ENCODE measurements around the gene PI4K2B.
A peak's percentile ranks its signal among the peaks of the same experiment; 100 is the strongest.
"Not testable (repeated sequence)": the region's sequence is repeated elsewhere in the genome, so short reads cannot be mapped to it uniquely, and the experiment has no call there.

PI4K2B gene

GRCh38 chr4:25297528-25298242 lies 63.9 kb downstream of the PI4K2B start:
- no peak for DNase-seq (ENCODE audit: low read depth, low spot score)

GRCh38 chr4:25299476-25300203 lies 65.8 kb downstream of the PI4K2B start:
- DNase-seq (ENCODE audit: low read depth, low spot score): no peak

More at GRCh38 chr4:25297528-25298242, 63.9 kb downstream of the PI4K2B start:
- H3K4me3 ChIP-seq (ENCODE audit: low read length): no peak overlapping the region

GRCh38 chr4:25301471-25301870 lies 67.6 kb downstream of the PI4K2B start:
- DNase-seq (ENCODE audit: low read depth, low spot score): no peak

More at GRCh38 chr4:25299476-25300203, 65.8 kb downstream of the PI4K2B start:
- H3K4me3 ChIP-seq (ENCODE audit: low read length): no peak overlapping the region

GRCh38 chr4:25302626-25303025 lies 68.8 kb downstream of the PI4K2B start:
- no peak overlapping the region for H3K4me3 ChIP-seq (ENCODE audit: low read length)
- DNase-seq (ENCODE audit: low read depth, low spot score): no peak

More at GRCh38 chr4:25301471-25301870, 67.6 kb downstream of the PI4K2B start:
- no peak overlapping the region for H3K4me3 ChIP-seq (ENCODE audit: low read length)

DNA sequence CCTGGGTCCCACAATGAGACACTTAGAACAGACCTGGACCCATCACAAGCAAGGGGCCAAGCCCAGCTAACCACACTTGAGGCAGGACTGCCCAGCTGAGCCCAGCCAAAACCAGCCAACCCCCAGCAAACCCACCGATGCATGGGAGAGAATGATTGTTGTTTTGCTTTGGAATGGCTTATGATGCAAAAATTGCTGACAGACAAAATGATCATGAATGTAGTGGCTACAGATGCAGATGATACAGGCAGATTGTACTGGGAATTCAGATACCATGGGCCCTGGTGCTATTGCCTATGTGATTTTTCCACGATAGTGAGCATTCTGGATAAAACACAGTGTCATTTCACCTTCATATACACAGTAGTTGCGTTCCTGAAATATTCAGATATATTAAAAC lies 69.7 kb downstream of the PI4K2B start:
- DNase-seq (ENCODE audit: low read depth, low spot score): no peak

GRCh38 chr4:25306518-25307057 lies 72.8 kb downstream of the PI4K2B start:
- H3K4me3 ChIP-seq (ENCODE audit: low read length): no peak overlapping the region
- no peak for DNase-seq (ENCODE audit: low read depth, low spot score)

More for the DNA sequence above, 69.7 kb downstream of the PI4K2B start:
- no peak overlapping the region for H3K4me3 ChIP-seq (ENCODE audit: low read length)

GRCh38 chr4:25307596-25307995 lies 73.8 kb downstream of the PI4K2B start:
- no peak for DNase-seq (ENCODE audit: low read depth, low spot score)
- no peak overlapping the region for H3K4me3 ChIP-seq (ENCODE audit: low read length)

- H3K4me3 ChIP-seq (ENCODE audit: low read length): no peak overlapping the region
- DNase-seq (ENCODE audit: low read depth, low spot score): no peak
These were observed 74.5 kb downstream of the PI4K2B start for GRCh38 chr4:25308306-25308705.

DNA sequence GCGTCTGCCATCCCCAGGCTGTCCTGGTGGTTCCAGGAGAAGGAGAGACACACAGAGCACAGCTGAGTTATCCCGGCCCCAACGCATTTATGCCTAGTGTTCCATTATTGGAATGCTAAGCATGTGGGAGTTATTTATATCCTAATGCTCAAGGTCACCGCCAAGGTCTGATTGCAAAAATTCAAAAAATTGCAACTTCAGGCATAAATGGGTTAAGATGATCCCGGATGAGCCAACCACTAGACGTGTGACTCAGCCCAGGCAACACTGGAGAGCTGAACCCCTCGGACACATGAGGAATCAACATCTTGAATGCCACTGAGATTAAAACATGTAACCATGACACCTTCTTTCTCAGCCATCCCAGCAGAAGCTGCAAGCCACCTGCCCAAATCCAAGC lies 74.9 kb downstream of the PI4K2B start:
- no peak overlapping the region for H3K4me3 ChIP-seq (ENCODE audit: low read length)
- DNase-seq (ENCODE audit: low read depth, low spot score): no peak

DNA sequence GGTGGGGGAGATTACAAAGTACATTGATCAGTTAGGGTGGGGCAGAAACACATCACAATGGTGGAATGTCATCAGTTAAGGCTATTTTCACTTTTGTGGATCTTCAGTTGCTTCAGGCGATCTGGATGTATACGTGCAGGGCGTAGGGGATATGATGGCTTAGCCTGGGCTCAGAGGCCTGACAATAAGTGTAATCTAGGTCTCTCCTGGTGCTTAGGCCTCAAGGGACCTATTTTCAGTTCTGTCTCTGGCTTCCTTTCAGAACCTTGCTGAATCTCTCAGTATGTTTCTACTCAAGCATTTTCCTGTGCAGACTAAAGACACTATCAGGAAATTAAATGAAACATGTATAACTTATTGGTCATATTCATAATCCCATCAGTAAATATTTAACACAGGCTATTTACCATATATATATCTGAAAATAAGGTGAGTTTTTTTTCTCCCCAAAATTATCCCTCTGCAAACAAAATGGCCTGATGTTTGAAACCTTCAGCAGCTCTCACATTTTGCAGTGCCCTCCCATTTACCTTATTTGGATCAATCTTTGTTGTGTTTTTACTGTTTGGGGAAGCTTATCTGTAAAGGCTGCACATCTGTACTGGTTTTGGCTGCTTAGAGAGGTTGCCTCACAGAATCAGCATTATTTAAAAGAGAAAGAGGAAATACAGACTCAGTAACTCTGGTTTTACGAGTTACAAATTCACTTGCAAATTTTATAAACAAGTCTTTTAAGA lies 76.4 kb downstream of the PI4K2B start:
- DNase-seq (ENCODE audit: low read depth, low spot score): peak; percentile 67
- H3K4me3 ChIP-seq (ENCODE audit: low read length): no peak overlapping the region

- no peak for DNase-seq (ENCODE audit: low read depth, low spot score)
- no peak overlapping the region for H3K4me3 ChIP-seq (ENCODE audit: low read length)
These were observed 77.0 kb downstream of the PI4K2B start for GRCh38 chr4:25310803-25311166.

DNA sequence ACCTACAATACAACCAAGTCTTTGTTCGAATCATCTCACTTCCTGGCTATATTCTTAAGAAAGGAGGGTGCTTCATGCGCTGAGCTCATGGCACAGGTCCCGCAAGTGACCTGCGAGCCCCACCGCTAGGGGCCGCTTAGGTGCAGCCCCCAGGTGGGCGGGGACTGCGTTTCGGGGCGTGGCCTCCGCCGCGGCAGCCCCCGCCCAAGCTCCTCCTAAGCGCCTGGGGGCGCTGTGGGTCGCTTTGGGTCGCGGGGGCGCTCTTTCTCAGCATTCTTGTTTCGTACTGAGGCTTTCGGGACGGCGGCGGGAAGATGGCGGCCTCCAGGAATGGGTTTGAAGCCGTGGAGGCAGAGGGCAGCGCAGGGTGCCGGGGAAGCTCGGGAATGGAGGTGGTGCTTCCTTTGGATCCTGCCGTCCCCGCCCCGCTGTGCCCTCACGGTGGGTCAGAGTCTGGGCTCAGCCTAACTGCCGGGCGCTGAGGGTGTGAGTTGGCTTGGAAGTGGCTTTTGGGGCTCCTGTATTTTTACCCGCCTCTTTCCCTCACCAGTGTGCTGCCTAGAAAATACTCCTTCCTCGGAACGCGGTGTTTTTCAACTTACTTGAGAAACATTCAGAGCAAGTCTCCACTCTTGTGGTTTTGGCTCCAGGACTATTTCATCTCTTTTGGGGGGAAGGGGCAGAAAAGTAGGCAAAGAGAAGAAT lies 78.8 kb downstream of the PI4K2B start, which contains the start of gene ZCCHC4:
ZCCHC4 (plus strand) TSS at position 279 of the 705 bp plus-strand sequence; CDS start at position 315, 36 bp downstream.
- peak; percentile 90 for DNase-seq (ENCODE audit: low read depth, low spot score)
- H3K4me3 ChIP-seq (ENCODE audit: low read length): peak within 1 kb of the TSS; percentile 68

DNA sequence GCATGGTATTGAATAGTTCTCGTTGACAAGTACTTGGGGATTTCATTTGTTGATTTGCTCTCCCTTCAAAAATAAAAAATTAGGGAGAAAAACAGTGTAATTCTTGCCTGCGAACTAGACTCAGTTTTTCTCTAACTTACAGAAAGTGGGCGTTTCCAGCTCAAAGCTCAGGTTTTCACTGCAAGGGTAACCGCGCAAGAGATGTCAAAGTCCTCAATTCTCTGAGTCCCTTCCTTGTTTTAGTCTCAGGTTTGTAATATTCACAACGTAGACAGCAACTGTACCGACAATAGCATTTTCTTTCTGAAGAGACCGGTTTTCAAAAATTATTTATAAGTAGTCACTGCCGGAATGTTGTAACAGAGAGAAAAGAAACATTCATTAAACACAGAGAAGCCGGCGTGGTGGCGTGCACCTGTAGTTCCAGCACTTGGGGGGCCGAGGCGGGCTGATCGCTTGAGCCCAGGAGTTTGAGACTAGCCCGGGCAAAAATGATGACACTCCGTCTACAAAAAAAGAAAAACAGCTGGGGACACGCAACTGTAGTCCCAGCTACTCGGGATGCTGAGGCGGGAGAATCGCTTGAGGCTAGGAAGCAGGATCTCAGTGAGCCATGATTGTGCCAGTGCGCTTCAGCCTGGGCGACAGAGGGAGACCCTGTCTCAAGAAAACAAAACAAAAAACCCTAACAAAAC lies 79.5 kb downstream of the PI4K2B start:
- no peak for DNase-seq (ENCODE audit: low read depth, low spot score)
- H3K4me3 ChIP-seq (ENCODE audit: low read length): peak overlapping the region; percentile 68

DNA sequence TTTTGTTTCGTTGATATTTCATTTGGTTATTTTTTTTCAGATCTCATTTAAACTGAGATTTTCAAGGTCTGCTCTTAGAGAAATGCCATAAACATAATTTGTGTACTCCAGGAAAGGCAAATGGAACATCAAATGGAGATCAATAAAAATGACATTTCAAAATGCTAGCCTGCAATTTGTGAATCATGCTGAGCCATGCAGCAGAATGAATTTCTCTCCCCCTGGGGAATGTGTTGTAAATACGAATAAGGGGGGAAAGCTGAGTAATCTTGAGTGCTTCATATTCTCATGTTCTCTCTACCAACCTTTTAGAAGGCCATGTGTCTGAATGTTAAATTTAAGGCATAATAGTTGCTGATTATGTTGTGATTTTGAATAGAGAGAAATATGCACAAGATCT lies 86.5 kb downstream of the PI4K2B start:
- no peak for DNase-seq (ENCODE audit: low read depth, low spot score)
- H3K4me3 ChIP-seq (ENCODE audit: low read length): no peak overlapping the region

DNA sequence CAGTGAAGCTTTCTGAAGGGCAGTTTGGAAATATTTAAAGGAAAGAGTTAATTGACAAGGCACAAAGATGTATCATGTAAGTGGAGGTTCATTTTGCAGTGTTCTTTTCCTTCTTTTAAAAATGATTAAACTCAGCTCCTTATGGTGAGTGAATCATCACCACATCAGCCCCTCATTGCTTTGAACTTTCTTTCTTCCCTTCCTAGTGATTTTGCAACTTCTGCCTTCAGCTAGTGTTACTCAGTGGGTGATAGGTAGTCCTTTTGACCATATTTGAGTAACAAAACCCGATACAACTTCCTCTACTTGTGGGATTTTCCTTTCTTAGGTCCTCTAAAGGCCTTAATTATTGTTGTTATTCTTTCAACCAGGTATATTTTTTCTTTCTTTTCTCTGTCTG lies 86.9 kb downstream of the PI4K2B start:
- no peak overlapping the region for H3K4me3 ChIP-seq (ENCODE audit: low read length)

DNA sequence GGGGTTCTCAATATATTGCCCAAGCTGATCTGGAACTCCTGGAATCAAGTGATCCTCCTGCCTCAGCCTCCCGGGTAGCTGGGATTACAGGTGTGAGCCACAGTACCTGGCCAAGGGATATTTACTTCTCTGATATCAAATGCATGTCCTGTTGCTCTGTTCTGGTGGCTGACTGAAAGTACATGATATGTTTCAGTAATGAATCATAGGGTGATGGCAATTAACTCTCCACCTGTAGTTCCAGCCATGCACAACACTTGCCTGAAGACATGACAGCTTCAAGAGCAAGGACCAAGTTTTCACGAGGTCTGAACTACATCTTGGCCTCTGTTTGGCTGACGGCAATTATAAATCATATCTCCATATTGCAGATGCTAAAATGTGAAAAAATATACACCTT lies 87.9 kb downstream of the PI4K2B start:
- DNase-seq (ENCODE audit: low read depth, low spot score): no peak
- H3K4me3 ChIP-seq (ENCODE audit: low read length): no peak overlapping the region

More for the DNA sequence above, 86.9 kb downstream of the PI4K2B start:
- DNase-seq (ENCODE audit: low read depth, low spot score): no peak

GRCh38 chr4:25328463-25328862 lies 94.6 kb downstream of the PI4K2B start:
- not testable (repeated sequence) for DNase-seq (ENCODE audit: low read depth, low spot score); H3K4me3 ChIP-seq (ENCODE audit: low read length)
